ENCODE data around the gene GABPB1. TPM values are rescaled to one million over a fixed set of nuclear protein-coding genes. Genes with fewer than 3 reads are reported as not detected.

The GABPB1 gene
- total and polyA plus RNA-seq, 2 experiments from 2014 or later = 23.3 to 38.7 TPM

DNA sequence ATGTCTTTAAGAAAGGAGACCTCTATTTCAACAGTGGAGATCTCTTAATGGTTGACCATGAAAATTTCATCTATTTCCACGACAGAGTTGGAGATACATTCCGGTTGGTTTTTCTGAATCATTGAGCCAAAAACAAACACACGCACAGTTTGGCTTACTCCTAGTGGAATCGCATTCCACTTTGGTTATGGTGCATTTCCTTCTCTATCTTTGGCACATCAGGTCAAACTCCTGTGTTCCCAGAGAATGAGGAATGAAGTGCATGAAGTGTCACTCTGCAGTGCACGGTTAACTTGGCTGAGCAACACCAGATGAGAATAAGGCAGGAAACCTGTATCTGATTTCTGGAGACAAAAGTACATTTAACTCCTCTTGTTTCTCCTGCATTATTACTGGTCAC lies 127.9 kb downstream of the GABPB1 start:
- no peaks in the 10 kb centered on the region for H3K36me3 ChIP-seq (replicated peaks; ENCODE audit: insufficient read depth, low read depth)
- H3K27ac ChIP-seq = no peak overlapping the region
- H3K4me1 ChIP-seq (ENCODE audit: insufficient read depth) = peaks cover 5% of the 10 kb centered on the region
- no peak overlapping the region for H3K4me3 ChIP-seq
- H3K4me2 ChIP-seq = no peak overlapping the region
- DNase-seq (ENCODE audit: low spot score) = no peak
- WGBS (ENCODE audit: low lambda C conversion rate, missing lambda C conversion rate) = 85% methylated on average over 5 of the region's 5 CpGs
- no peaks in the 10 kb centered on the region for H3K27me3 ChIP-seq
- TF ChIP-seq EZH2 (IDR thresholded peaks at IDR 0.05; ENCODE audit: borderline replicate concordance) (no peak), EZH2phosphoT487 (IDR thresholded peaks at IDR 0.05; ENCODE audit: low read depth, severe bottlenecking, unreplicated experiment) (no peak)
- TF ChIP-seq, protein P1, sequence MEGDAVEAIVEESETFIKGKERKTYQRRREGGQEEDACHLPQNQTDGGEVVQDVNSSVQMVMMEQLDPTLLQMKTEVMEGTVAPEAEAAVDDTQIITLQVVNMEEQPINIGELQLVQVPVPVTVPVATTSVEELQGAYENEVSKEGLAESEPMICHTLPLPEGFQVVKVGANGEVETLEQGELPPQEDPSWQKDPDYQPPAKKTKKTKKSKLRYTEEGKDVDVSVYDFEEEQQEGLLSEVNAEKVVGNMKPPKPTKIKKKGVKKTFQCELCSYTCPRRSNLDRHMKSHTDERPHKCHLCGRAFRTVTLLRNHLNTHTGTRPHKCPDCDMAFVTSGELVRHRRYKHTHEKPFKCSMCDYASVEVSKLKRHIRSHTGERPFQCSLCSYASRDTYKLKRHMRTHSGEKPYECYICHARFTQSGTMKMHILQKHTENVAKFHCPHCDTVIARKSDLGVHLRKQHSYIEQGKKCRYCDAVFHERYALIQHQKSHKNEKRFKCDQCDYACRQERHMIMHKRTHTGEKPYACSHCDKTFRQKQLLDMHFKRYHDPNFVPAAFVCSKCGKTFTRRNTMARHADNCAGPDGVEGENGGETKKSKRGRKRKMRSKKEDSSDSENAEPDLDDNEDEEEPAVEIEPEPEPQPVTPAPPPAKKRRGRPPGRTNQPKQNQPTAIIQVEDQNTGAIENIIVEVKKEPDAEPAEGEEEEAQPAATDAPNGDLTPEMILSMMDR (IDR thresholded peaks at IDR 0.05; ENCODE audit: poor library complexity) = no peak
- no peaks in the 10 kb centered on the region for H4K20me1 ChIP-seq (ENCODE audit: insufficient read depth, poor library complexity, severe bottlenecking)
- no peak overlapping the region for H2AFZ ChIP-seq
- no peaks in the 10 kb centered on the region for H3K79me2 ChIP-seq
- H3K9me2 ChIP-seq (replicated peaks; ENCODE audit: insufficient read depth) = no peaks in the 10 kb centered on the region
- H3K9me3 ChIP-seq (ENCODE audit: low read depth) = no peaks in the 10 kb centered on the region

DNA sequence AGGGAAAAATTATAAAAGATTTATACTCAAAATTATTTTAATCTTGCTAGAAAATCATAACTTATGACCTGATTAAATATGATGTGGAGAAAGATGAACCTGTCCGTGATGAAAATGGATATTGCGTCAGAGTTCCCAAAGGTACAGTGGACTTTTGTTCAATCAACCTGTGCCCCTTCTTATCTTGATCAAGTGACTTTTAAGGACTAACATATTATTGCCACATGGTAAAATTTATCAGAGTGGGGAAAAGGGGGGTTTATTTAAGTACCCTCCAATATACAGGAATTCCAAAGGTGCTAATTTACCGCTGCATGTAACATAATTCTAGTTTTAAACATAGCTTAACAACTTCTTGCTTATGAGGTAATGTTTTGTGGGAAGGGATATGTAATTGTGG lies 129.1 kb downstream of the GABPB1 start:
- Histone ChIP-seq H3K79me2 (no peaks in the 10 kb centered on the region), H3K27me3 (no peaks in the 10 kb centered on the region), H3K4me3 (no peak overlapping the region), H3K36me3 (replicated peaks; ENCODE audit: insufficient read depth, low read depth) (no peaks in the 10 kb centered on the region), H3K27ac (peak overlapping the region; percentile 48), H3K9me2 (replicated peaks; ENCODE audit: insufficient read depth) (no peaks in the 10 kb centered on the region), H3K4me1 (ENCODE audit: insufficient read depth) (peaks cover 5% of the 10 kb centered on the region), H3K4me2 (no peak overlapping the region), H4K20me1 (ENCODE audit: insufficient read depth, poor library complexity, severe bottlenecking) (no peaks in the 10 kb centered on the region), H3K9me3 (ENCODE audit: low read depth) (no peaks in the 10 kb centered on the region), H2AFZ (no peak overlapping the region)
- no peak for DNase-seq (ENCODE audit: low spot score)
- TF ChIP-seq, protein P1 (IDR thresholded peaks at IDR 0.05; ENCODE audit: poor library complexity) = no peak
- TF ChIP-seq EZH2 (IDR thresholded peaks at IDR 0.05; ENCODE audit: borderline replicate concordance) (no peak), EZH2phosphoT487 (IDR thresholded peaks at IDR 0.05; ENCODE audit: low read depth, severe bottlenecking, unreplicated experiment) (no peak)
- 71% methylated on average over 3 of the region's 3 CpGs for WGBS (ENCODE audit: low lambda C conversion rate, missing lambda C conversion rate)

Small RNAs within 50 kb of the gene (small RNA-seq; reads per million reads assigned to genes)
- not detected for gene RNU6-94P

Other genes with a start within 250 kb of the GABPB1 start
- gene ATP8B4, start 236.0 kb downstream of the GABPB1 start, total RNA-seq = 9.5 and 10.1 TPM in 2 replicates
- gene ATP8B4, start 236.0 kb downstream of the GABPB1 start, polyA plus RNA-seq = 0.21 and 1.3 TPM in 2 replicates
- gene SLC27A2, start 173.0 kb downstream of the GABPB1 start, total RNA-seq = 37.0 and 41.3 TPM in 2 replicates
- 10.1 and 24.8 TPM in 2 replicates for gene SLC27A2, start 173.0 kb downstream of the GABPB1 start, polyA plus RNA-seq
- 0.44 TPM in 1 of 2 replicates, not detected in the other for gene HDC, start 89.5 kb downstream of the GABPB1 start, total RNA-seq
- gene HDC, start 89.5 kb downstream of the GABPB1 start, polyA plus RNA-seq = not detected in 2 replicates
- 59.9 and 79.9 TPM in 2 replicates for gene USP8, start 69.2 kb upstream of the GABPB1 start, total RNA-seq
- gene USP8, start 69.2 kb upstream of the GABPB1 start, polyA plus RNA-seq = 43.0 and 46.8 TPM in 2 replicates
- gene USP50, start 191.5 kb upstream of the GABPB1 start, total RNA-seq = not detected in 2 replicates
- gene USP50, start 191.5 kb upstream of the GABPB1 start, polyA plus RNA-seq = 0.29 and 0.74 TPM in 2 replicates